T-cell (primary cell): ENCODE data around the gene SEC11A. TPM values are rescaled to one million over a fixed set of nuclear protein-coding genes. Genes with fewer than 3 reads are reported as not detected.
"Not testable (repeated sequence)": the region's sequence is repeated elsewhere in the genome, so short reads cannot be mapped to it uniquely, and the experiment has no call there.

Source experiments
- ATAC-seq, 4 experiments: fragments of 200-7000 bp in 3 of 4; fragments of 150-1000 bp in 1 of 4; cut with Tn5 transposase; replicated peaks in 1 of 4; 1 replicate in 3 of 4; 2 replicates in 1 of 4; pipeline ENCODE4 v1.10.0; 2021; ENCODE audit warnings: moderate library complexity in 3 of 4, mild to moderate bottlenecking in 2 of 4, moderate number of reproducible peaks in 1 of 4
- CTCF ChIA-PET, 2 donors: fragments of 300-600 bp; sonication (Branson Sonifier 250); formaldehyde crosslinking; loops; one replicate each; lab custom pipeline; 2022; ENCODE audit warnings: antibody characterized with exemption in 2 of 2; lab: Charles Lee
- POLR2A ChIA-PET, 2 donors: fragments of 300-600 bp; sonication (Branson Sonifier 250); formaldehyde crosslinking; loops; one replicate each; lab custom pipeline; 2022; ENCODE audit warnings: antibody characterized with exemption in 2 of 2; lab: Charles Lee
- DNase-seq, 35 experiments: peaks; one replicate each; pipeline versions ENCODE4 v3.0.0 to v3.0.0-alpha.2; 2013 to 2023
- H3K27ac ChIP-seq: one replicate; pipeline ENCODE4 v1.5.1; 2013; ENCODE audit warnings: low read length
- H3K27me3 ChIP-seq, 2 experiments: replicated peaks in 1 of 2; 1 replicate in 1 of 2; 2 replicates in 1 of 2; pipeline versions ENCODE4 v1.6.1 to v1.7.0; 2013; ENCODE audit warnings: low read length in 1 of 2, mixed read lengths in 1 of 2; ENCODE audit not compliant: control insufficient read depth in 2 of 2, insufficient read depth in 2 of 2; ENCODE audit errors: extremely low read depth in 1 of 2
- H3K36me3 ChIP-seq, 2 donors: 1 replicate in 1 of 2; 2 replicates in 1 of 2; pipeline versions ENCODE4 v1.6.1 to v1.7.0; 2013; ENCODE audit warnings: low read length in 1 of 2; ENCODE audit not compliant: control insufficient read depth in 2 of 2, insufficient read depth in 1 of 2; ENCODE audit errors: extremely low read depth in 1 of 2
- H3K4me1 ChIP-seq, 2 experiments: 1 replicate in 1 of 2; 2 replicates in 1 of 2; pipeline versions ENCODE4 v1.6.1 to v1.7.0; 2013; ENCODE audit warnings: low read length in 2 of 2, mixed read lengths in 1 of 2; ENCODE audit not compliant: insufficient read depth in 2 of 2, control insufficient read depth in 1 of 2; ENCODE audit errors: extremely low read depth in 1 of 2
- H3K4me3 ChIP-seq, 2 donors: 1 replicate in 1 of 2; 2 replicates in 1 of 2; pipeline versions ENCODE4 v1.5.1 to v1.7.0; 2013; ENCODE audit warnings: mild to moderate bottlenecking in 2 of 2, low read length in 1 of 2, moderate library complexity in 1 of 2; ENCODE audit not compliant: control insufficient read depth in 1 of 2; ENCODE audit errors: extremely low read depth in 1 of 2
- H3K9me3 ChIP-seq: 2 replicates; pipeline ENCODE4 v1.7.0; 2013
- H3K27ac Mint-ChIP-seq, 2 donors: one replicate each; pipeline ENCODE4 v1.8.0; 2020 to 2021; ENCODE audit warnings: mild to moderate bottlenecking in 2 of 2, mixed read lengths in 2 of 2
- H3K27me3 Mint-ChIP-seq, 2 donors: one replicate each; pipeline ENCODE4 v1.8.0; 2021 to 2022; ENCODE audit warnings: mixed read lengths in 2 of 2
- H3K36me3 Mint-ChIP-seq: one replicate; pipeline ENCODE4 v1.8.0; 2021; ENCODE audit warnings: mixed read lengths
- H3K4me1 Mint-ChIP-seq, 3 donors: one replicate each; pipeline ENCODE4 v1.8.0; 2020 to 2022; ENCODE audit warnings: mixed read lengths in 3 of 3, mild to moderate bottlenecking in 1 of 3
- H3K4me3 Mint-ChIP-seq, 3 donors: one replicate each; pipeline ENCODE4 v1.8.0; 2020 to 2022; ENCODE audit warnings: mild to moderate bottlenecking in 3 of 3, mixed read lengths in 3 of 3, moderate library complexity in 3 of 3
- H3K9me3 Mint-ChIP-seq, 3 donors: one replicate each; pipeline ENCODE4 v1.8.0; 2020 to 2022; ENCODE audit warnings: mixed read lengths in 3 of 3
- WGBS: methylation state at CpG from one replicate; pipeline ENCODE4 v1.1.5; 2013; ENCODE audit warnings: missing lambda C conversion rate; ENCODE audit not compliant: insufficient coverage; 5-methylcytosine and 5-hydroxymethylcytosine counted together
- total RNA-seq, 35 experiments: library from RNA in 6 of 35; stranded (reverse) in 6 of 35; fragments of 120-200 nt in 1 of 35; gene quantifications; one replicate each; pipeline versions ENCODE4 v1.2.1 to v1.2.4 and lab custom pipeline; 2013 to 2026

The SEC11A gene
- total RNA-seq, 5 donors from 2014 or later (not counting 1 experiment from before 2014, with no cell fraction given): 52.3 to 68.9 (median 66.5) TPM

- no peaks in the 10 kb centered on the region for H3K27me3 ChIP-seq
- no peaks in the 10 kb centered on the region for H3K9me3 Mint-ChIP-seq
- H3K36me3 Mint-ChIP-seq: peaks cover 9% of the 10 kb centered on the region
- ATAC-seq: no peak
- ChIA-PET CTCF (interaction anchor here in 1 of 2 donors (0.6 kb wide), 1 partner anchor 102 kb away, joined by 3 read pairs; the partner anchor contains the start of gene NMB), POLR2A (no interaction called here)
- H3K4me3 ChIP-seq: no peak overlapping the region
- H3K27ac ChIP-seq: peak overlapping the region; percentile 7
- WGBS: no CpG with 5 or more reads among the region's 1 CpG
- DNase-seq: no peak
- peaks cover 24 to 52% of the 10 kb centered on the region in 2 experiments for H3K4me1 ChIP-seq
- H3K4me1 Mint-ChIP-seq: peaks cover 16 to 26% (median 17%) of the 10 kb centered on the region in 3 donors
- H3K27ac Mint-ChIP-seq: no peak overlapping the region
- no peaks in the 10 kb centered on the region for H3K36me3 ChIP-seq
- no peaks in the 10 kb centered on the region for H3K9me3 ChIP-seq
- H3K4me3 Mint-ChIP-seq: no peak overlapping the region
- no peaks in the 10 kb centered on the region for H3K27me3 Mint-ChIP-seq
Measured at GRCh38 chr15:84760219-84760618, 44.3 kb upstream of the SEC11A start.

GRCh38 chr15:84759018-84759417 lies 43.1 kb upstream of the SEC11A start:
- ChIA-PET CTCF (interaction anchor here in 1 of 2 donors (0.6 kb wide), 1 partner anchor 105 kb away, joined by 3 read pairs; the partner anchor contains the start of gene WDR73), POLR2A (no interaction called here)
- DNase-seq (no peak), ATAC-seq (no peak)
- H3K9me3 ChIP-seq: no peaks in the 10 kb centered on the region
- no peaks in the 10 kb centered on the region for H3K27me3 ChIP-seq
- Mint-ChIP-seq H3K27ac (peak overlapping the region; percentile 60 to 80), H3K4me1 (peaks cover 26 to 27% (median 26%) of the 10 kb centered on the region in 3 donors), H3K27me3 (no peaks in the 10 kb centered on the region), H3K9me3 (no peaks in the 10 kb centered on the region), H3K4me3 (no peak overlapping the region), H3K36me3 (peaks cover 3% of the 10 kb centered on the region)
- H3K4me3 ChIP-seq: no peak overlapping the region
- H3K36me3 ChIP-seq: no peaks in the 10 kb centered on the region
- peaks cover 26 to 50% of the 10 kb centered on the region in 2 experiments for H3K4me1 ChIP-seq
- WGBS: no CpG with 5 or more reads among the region's 1 CpG
- H3K27ac ChIP-seq: no peak overlapping the region

GRCh38 chr15:84755736-84756527 lies 40.0 kb upstream of the SEC11A start:
- DNase-seq: no peak
- Mint-ChIP-seq H3K9me3 (no peaks in the 10 kb centered on the region), H3K36me3 (peaks cover 13% of the 10 kb centered on the region), H3K4me1 (peaks cover 51% of the 10 kb centered on the region in 3 donors), H3K27me3 (no peaks in the 10 kb centered on the region), H3K27ac (peak overlapping the region in 1 of 2 donors; percentile 58), H3K4me3 (no peak overlapping the region)
- ATAC-seq: peak in 1 of 4 experiments; percentile 55
- Histone ChIP-seq H3K27me3 (no peaks in the 10 kb centered on the region), H3K36me3 (peaks cover 0 to 2% of the 10 kb centered on the region in 2 donors), H3K4me1 (peaks cover 19 to 49% of the 10 kb centered on the region in 2 experiments), H3K27ac (no peak overlapping the region), H3K9me3 (no peaks in the 10 kb centered on the region), H3K4me3 (no peak overlapping the region)
- CTCF ChIA-PET: interaction anchor here in 1 of 2 donors (0.6 kb wide), 1 partner anchor 120 kb away, joined by 3 read pairs; no protein-coding TSS in a partner anchor
- POLR2A ChIA-PET: interaction anchor here in 1 of 2 donors (0.6 kb wide), 1 partner anchor 120 kb away, joined by 4 read pairs; no protein-coding TSS in a partner anchor
- no CpG with 5 or more reads among the region's 1 CpG for WGBS

- no CpG with 5 or more reads among the region's 4 CpGs for WGBS
- H3K9me3 Mint-ChIP-seq, H3K27ac ChIP-seq, H3K27me3 Mint-ChIP-seq, ATAC-seq, DNase-seq, H3K36me3 ChIP-seq, H3K4me3 ChIP-seq, H3K9me3 ChIP-seq, H3K27me3 ChIP-seq, CTCF ChIA-PET, H3K4me3 Mint-ChIP-seq, H3K27ac Mint-ChIP-seq: not testable (repeated sequence)
- peaks cover 21 to 50% of the 10 kb centered on the region in 2 experiments for H3K4me1 ChIP-seq
- H3K4me1 Mint-ChIP-seq: peaks cover 61 to 62% (median 62%) of the 10 kb centered on the region in 3 donors
- POLR2A ChIA-PET: interaction anchor here (0.5 to 0.6 kb wide), 3 partner anchors 65 to 124 kb away, joined by 4 to 16 read pairs (median 5); no protein-coding TSS in a partner anchor
- peaks cover 13% of the 10 kb centered on the region for H3K36me3 Mint-ChIP-seq
Measured at GRCh38 chr15:84754889-84755288, 39.0 kb upstream of the SEC11A start.

- Histone ChIP-seq H3K4me3 (no peak overlapping the region), H3K9me3 (no peaks in the 10 kb centered on the region), H3K4me1 (peaks cover 21 to 42% of the 10 kb centered on the region in 2 experiments), H3K27ac (no peak overlapping the region), H3K27me3 (no peaks in the 10 kb centered on the region), H3K36me3 (peaks cover 0 to 2% of the 10 kb centered on the region in 2 donors)
- Mint-ChIP-seq H3K27me3 (no peaks in the 10 kb centered on the region), H3K36me3 (peaks cover 13% of the 10 kb centered on the region), H3K4me3 (peak overlapping the region in 1 of 3 donors; percentile 28), H3K27ac (peak overlapping the region; percentile 9 to 44), H3K4me1 (peaks cover 68 to 72% (median 70%) of the 10 kb centered on the region in 3 donors), H3K9me3 (no peaks in the 10 kb centered on the region)
- ChIA-PET CTCF (interaction anchor here in 1 of 2 donors (0.7 to 0.8 kb wide), 2 partner anchors 94 to 185 kb away, joined by 3 to 5 read pairs; partner anchors contain the start of gene NMB), POLR2A (interaction anchor here (0.6 to 1.2 kb wide), 3 partner anchors 10 to 38 kb away, joined by 3 read pairs; no protein-coding TSS in a partner anchor)
- 100% methylated on average over 2 of the region's 3 CpGs for WGBS
- no peak for ATAC-seq
- no peak for DNase-seq
Measured at GRCh38 chr15:84752700-84753099, 36.8 kb upstream of the SEC11A start.

- Mint-ChIP-seq H3K36me3 (peaks cover 13% of the 10 kb centered on the region), H3K4me1 (peaks cover 72 to 74% (median 74%) of the 10 kb centered on the region in 3 donors), H3K9me3 (no peaks in the 10 kb centered on the region), H3K27ac (peak overlapping the region; percentile 9 to 62), H3K4me3 (peak overlapping the region in 1 of 3 donors; percentile 28), H3K27me3 (no peaks in the 10 kb centered on the region)
- 89% methylated on average over 1 of the region's 1 CpG for WGBS
- Histone ChIP-seq H3K27ac (no peak overlapping the region), H3K9me3 (no peaks in the 10 kb centered on the region), H3K4me3 (no peak overlapping the region), H3K36me3 (peaks cover 0 to 2% of the 10 kb centered on the region in 2 donors), H3K27me3 (no peaks in the 10 kb centered on the region), H3K4me1 (peaks cover 25 to 43% of the 10 kb centered on the region in 2 experiments)
- ChIA-PET POLR2A (interaction anchor here (0.6 to 1.2 kb wide), 5 partner anchors 9 to 155 kb away, joined by 3 to 5 read pairs (median 3); no protein-coding TSS in a partner anchor), CTCF (interaction anchor here in 1 of 2 donors (0.6 to 1.1 kb wide), 4 partner anchors 16 to 184 kb away, joined by 3 to 5 read pairs (median 5); partner anchors contain the start of gene NMB)
- no peak for DNase-seq
- no peak for ATAC-seq
Measured at GRCh38 chr15:84752195-84752594, 36.3 kb upstream of the SEC11A start.
